Epithelial cell of esophagus (primary cell): ENCODE data around the gene DUT.
A peak's percentile ranks its signal among the peaks of the same experiment; 100 is the strongest.
"Not testable (repeated sequence)": the region's sequence is repeated elsewhere in the genome, so short reads cannot be mapped to it uniquely, and the experiment has no call there.

Experiments
- DNase-seq: peaks from one replicate; pipeline ENCODE4 v3.0.0; 2010; ENCODE audit warnings: low read depth
- H3K4me3 ChIP-seq: 2 replicates; pipeline ENCODE4 v1.5.1; 2011; ENCODE audit warnings: mild to moderate bottlenecking, low read length, control low read depth
- TF ChIP-seq, protein P1 (sequence below): IDR thresholded peaks from 2 replicates; pipeline ENCODE4 v1.5.1; 2011; ENCODE audit warnings: low read depth, mild to moderate bottlenecking, low read length, control low read depth, inconsistent platforms; ENCODE audit not compliant: insufficient read depth; ENCODE audit errors: missing control alignments

Gene DUT

DNA sequence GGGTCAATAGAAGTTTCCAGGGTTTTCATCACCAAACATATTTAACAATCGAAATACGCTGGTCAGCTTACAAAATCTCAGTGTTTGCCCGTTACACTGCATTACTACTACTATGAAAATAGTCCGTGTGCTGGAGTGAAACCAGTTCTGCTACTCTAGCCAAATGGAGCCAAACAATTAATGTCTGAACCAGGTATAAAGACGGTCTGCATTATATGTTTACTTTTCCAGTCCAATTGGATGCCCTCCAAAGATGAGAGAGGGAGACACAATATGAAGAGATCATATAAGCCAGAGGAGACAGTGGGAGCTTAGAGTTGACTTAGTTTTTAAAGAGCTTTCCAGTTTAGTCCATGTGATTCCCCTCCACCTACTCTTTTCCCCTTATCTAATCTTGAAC is 6.3 kb upstream of the DUT start:
- TF ChIP-seq, protein P1, sequence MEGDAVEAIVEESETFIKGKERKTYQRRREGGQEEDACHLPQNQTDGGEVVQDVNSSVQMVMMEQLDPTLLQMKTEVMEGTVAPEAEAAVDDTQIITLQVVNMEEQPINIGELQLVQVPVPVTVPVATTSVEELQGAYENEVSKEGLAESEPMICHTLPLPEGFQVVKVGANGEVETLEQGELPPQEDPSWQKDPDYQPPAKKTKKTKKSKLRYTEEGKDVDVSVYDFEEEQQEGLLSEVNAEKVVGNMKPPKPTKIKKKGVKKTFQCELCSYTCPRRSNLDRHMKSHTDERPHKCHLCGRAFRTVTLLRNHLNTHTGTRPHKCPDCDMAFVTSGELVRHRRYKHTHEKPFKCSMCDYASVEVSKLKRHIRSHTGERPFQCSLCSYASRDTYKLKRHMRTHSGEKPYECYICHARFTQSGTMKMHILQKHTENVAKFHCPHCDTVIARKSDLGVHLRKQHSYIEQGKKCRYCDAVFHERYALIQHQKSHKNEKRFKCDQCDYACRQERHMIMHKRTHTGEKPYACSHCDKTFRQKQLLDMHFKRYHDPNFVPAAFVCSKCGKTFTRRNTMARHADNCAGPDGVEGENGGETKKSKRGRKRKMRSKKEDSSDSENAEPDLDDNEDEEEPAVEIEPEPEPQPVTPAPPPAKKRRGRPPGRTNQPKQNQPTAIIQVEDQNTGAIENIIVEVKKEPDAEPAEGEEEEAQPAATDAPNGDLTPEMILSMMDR = no peak
- no peak for DNase-seq
- no peak overlapping the region for H3K4me3 ChIP-seq

DNA sequence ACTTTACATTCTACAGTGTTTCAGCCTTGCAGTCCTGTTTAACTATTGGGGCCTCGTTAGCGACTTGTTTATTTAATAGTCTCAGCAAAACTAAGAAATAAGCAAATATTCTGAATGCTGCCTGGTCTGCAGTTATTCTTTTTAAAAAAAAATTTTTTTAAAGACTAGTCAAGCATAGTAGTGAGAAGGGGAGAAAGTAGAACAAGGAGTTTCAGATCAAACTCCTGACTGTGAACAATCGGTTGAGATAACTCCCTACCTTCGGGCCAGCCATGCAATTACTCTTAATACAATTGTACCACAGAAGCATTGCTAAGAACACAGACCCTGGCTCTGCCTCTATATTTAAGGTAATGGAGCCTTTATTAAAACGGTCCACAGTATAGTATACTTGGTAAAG is 5.8 kb upstream of the DUT start:
- TF ChIP-seq, protein P1 = no peak
- H3K4me3 ChIP-seq = no peak overlapping the region
- no peak for DNase-seq

DNA sequence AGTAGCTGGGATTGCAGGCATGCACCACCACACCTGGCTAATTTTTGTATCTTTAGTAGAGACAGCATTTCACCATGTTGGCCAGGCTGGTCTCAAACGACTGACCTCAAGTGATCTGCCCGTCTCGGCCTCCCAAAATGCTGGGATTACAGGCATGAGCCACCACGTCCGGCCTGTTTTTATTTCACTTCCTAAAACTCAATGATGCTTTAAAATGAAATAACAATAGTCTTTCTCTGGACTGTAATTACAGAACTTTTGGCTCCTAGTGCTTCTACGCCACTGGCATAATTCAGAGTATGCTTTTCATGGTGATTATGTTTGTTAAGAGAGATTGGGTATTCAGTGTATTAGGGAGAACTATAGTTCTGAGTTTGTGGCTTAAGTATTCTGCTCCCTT is 5.0 kb upstream of the DUT start:
- H3K4me3 ChIP-seq, DNase-seq: not testable (repeated sequence)

DNA sequence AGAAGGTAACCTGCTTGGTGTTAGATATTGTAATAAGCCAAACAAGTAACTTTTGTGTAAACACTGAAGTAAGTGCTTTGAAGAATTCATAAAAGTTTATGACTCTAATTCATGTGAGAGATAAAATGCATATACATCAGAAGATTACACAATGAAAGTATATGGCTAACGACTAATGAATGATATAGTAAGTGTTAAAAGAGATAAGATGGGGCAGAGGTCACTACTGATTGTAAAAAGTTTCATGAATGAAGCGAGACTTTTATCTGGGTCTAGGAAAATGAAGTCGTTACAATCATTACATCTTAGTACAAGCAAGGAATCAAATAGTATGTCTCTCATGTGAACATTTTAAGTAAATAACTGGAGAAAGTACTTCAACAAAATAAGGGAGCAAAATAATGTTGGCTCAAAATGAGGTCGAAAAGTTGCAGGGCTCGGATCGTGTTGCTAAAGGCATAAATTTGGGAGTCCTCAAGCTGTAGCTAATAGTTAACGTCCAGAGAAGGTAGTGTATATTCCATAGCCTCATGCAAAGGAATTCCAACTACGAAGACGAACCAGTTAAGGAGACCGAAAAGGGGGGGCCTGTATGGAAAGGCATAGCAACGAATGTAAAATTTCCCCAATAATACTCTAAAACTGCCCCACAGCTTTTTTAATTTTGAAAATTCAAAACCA is 984 bp upstream of the DUT start:
- DNase-seq = peak; percentile 8
- peak overlapping the region; percentile 82 for H3K4me3 ChIP-seq

DNA sequence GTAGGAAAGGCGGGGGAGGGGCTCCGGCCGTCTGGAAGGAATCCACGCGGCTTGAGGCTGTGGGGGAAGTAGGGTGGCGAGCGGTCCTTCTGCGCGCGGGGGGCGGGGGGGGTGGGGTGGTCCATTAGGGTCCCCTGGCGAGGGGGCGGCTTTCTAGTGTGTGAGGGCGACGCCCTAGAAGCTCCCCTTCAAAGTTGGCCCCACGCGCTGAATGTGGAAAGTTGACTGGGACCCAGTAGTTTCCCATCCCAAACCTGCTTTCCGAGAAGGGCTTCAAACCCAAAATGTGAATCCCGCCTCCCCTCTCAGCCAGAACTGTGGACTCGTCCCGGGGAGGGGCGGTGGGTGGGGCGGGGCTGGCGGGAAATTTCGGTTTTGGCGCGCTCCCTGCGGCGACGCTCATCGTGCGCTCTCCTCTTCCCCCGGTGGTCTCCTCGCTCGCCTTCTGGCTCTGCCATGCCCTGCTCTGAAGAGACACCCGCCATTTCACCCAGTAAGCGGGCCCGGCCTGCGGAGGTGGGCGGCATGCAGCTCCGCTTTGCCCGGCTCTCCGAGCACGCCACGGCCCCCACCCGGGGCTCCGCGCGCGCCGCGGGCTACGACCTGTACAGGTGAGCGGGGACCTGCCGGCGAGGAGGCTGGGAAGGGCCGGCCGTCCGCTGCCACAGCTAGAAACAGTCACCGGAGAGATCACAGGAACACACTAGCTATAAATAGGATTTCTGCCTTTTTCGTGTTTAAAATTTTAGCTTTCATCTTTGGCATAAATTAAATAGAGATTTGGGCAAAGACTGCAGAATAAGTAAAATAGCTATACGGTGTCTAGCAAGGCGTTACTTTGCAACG is 790 bp downstream of the DUT start:
- H3K4me3 ChIP-seq = peak overlapping the region; percentile 82
- TF ChIP-seq, protein P1 = no peak
- DNase-seq = peak; percentile 60

More for the DNA sequence above, 984 bp upstream of the DUT start:
- TF ChIP-seq, protein P1 = no peak

DNA sequence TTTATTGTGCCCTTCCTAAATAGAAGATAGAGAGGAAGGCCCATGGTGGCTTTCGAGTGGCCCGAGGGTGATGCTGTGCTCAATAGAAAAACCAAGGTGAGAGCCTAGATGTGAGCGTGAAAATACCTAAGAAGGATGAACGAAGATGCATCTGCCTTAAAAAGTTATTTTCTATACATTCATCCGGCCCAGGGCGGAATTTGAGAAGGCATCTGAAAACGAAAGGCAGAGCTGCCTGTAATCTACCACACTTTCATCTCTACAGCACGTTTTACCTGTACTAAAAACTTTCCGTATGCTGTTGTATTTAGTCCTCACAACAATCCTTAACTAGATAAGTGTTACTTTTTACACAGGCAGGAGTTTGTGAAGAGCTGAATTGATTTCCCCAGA is 1.4 kb downstream of the DUT start:
- TF ChIP-seq, protein P1 = no peak
- no peak for DNase-seq
- H3K4me3 ChIP-seq = peak overlapping the region; percentile 82

DNA sequence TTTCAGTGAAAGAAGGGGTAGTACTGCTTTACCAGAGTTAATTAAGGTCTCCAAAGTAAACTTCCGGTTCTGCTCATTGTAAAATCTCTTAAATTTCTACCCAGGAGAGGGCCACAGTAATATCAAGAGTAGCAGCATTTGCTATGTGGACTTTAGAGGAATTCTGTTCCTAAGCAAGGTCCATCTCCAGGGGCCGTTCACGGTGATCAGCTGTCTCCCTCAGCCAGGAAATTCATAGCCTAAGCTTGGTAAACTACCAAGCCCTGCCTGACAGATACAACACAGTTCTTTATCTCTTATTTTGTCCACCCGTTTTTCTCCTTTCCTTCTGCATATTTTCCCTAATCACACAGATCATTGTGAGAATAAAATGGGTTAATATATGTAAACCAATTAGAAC is 2.3 kb downstream of the DUT start:
- no peak overlapping the region for H3K4me3 ChIP-seq
- TF ChIP-seq, protein P1 = no peak

More for the DNA sequence above, 2.3 kb downstream of the DUT start:
- DNase-seq = no peak
